Liver (tissue), 9 donors: ENCODE data around the gene DENND4A. TPM values are rescaled to one million over a fixed set of nuclear protein-coding genes. Genes with fewer than 3 reads are reported as not detected.

Source experiments
- DNase-seq: peaks from one replicate; pipeline ENCODE4 v3.0.0-alpha.2; 2017; ENCODE audit warnings: low spot score
- H3K27ac ChIP-seq, 2 donors: one replicate each; pipeline ENCODE4 v1.7.0; 2013; ENCODE audit warnings: inconsistent platforms in 2 of 2, low read length in 2 of 2, control low read depth in 1 of 2, low read depth in 1 of 2, mild to moderate bottlenecking in 1 of 2
- H3K27me3 ChIP-seq, 4 donors: one replicate each; pipeline versions ENCODE4 v1.6.1 to v1.7.0; 2013; ENCODE audit warnings: low read length in 3 of 4, inconsistent platforms in 1 of 4, mild to moderate bottlenecking in 1 of 4, moderate library complexity in 1 of 4; ENCODE audit not compliant: control insufficient read depth in 4 of 4, insufficient read depth in 4 of 4
- H3K36me3 ChIP-seq, 4 donors: one replicate each; pipeline versions ENCODE4 v1.6.1 to v1.7.0; 2013; ENCODE audit warnings: low read length in 3 of 4, mild to moderate bottlenecking in 3 of 4, low read depth in 1 of 4, moderate library complexity in 1 of 4; ENCODE audit not compliant: control insufficient read depth in 4 of 4, insufficient read depth in 3 of 4
- H3K4me1 ChIP-seq, 4 donors: one replicate each; pipeline versions ENCODE4 v1.6.1 to v1.7.0; 2013; ENCODE audit warnings: low read length in 3 of 4, mild to moderate bottlenecking in 3 of 4, moderate library complexity in 1 of 4; ENCODE audit not compliant: control insufficient read depth in 4 of 4, insufficient read depth in 4 of 4
- H3K4me3 ChIP-seq, 3 donors: one replicate each; pipeline versions ENCODE4 v1.6.1 to v1.7.0; 2013; ENCODE audit warnings: low read length in 3 of 3, control low read depth in 1 of 3, low read depth in 1 of 3, mild to moderate bottlenecking in 1 of 3
- H3K9ac ChIP-seq, 2 donors: one replicate each; pipeline ENCODE4 v1.7.0; 2013; ENCODE audit warnings: low read length in 2 of 2, mild to moderate bottlenecking in 2 of 2, moderate library complexity in 2 of 2, control low read depth in 1 of 2, low read depth in 1 of 2
- H3K9me3 ChIP-seq, 4 donors: one replicate each; pipeline versions ENCODE4 v1.6.1 to v1.7.0; 2013; ENCODE audit warnings: low read length in 3 of 4; ENCODE audit not compliant: control insufficient read depth in 4 of 4
- ATF3 ChIP-seq: IDR thresholded peaks from 2 replicates; pipeline ENCODE4 v1.6.1; 2016; ENCODE audit warnings: antibody characterized with exemption
- EGR1 ChIP-seq, 2 donors: IDR thresholded peaks; 2 replicates each; pipeline ENCODE4 v1.6.1; 2016 to 2018; ENCODE audit warnings: antibody characterized with exemption in 2 of 2, low read depth in 2 of 2
- FOXA1 ChIP-seq: IDR thresholded peaks from 2 replicates; pipeline ENCODE4 v1.6.1; 2016; ENCODE audit warnings: antibody characterized with exemption
- FOXA2 ChIP-seq: IDR thresholded peaks from 2 replicates; pipeline ENCODE4 v1.6.1; 2016; ENCODE audit warnings: antibody characterized with exemption
- HNF4A ChIP-seq, 2 donors: conservative IDR thresholded peaks; 2 replicates each; pipeline ENCODE4 v1.6.1; 2016; ENCODE audit warnings: antibody characterized with exemption in 2 of 2, mild to moderate bottlenecking in 2 of 2
- HNF4G ChIP-seq: IDR thresholded peaks from 2 replicates; pipeline ENCODE4 v1.6.1; 2016; ENCODE audit warnings: antibody characterized with exemption
- NR2F2 ChIP-seq: IDR thresholded peaks from 2 replicates; pipeline ENCODE4 v1.6.1; 2016; ENCODE audit warnings: antibody characterized with exemption
- RAD21 ChIP-seq, 2 donors: IDR thresholded peaks; 2 replicates each; pipeline ENCODE4 v1.6.1; 2016; ENCODE audit warnings: antibody characterized with exemption in 2 of 2, mild to moderate bottlenecking in 2 of 2
- RXRA ChIP-seq, 2 donors: IDR thresholded peaks; 2 replicates each; pipeline ENCODE4 v1.6.1; 2017 to 2018; ENCODE audit warnings: antibody characterized with exemption in 2 of 2, mild to moderate bottlenecking in 1 of 2
- SP1 ChIP-seq: IDR thresholded peaks from 2 replicates; pipeline ENCODE4 v1.6.1; 2018; ENCODE audit warnings: antibody characterized with exemption, mild to moderate bottlenecking
- ZBTB33 ChIP-seq: IDR thresholded peaks from 2 replicates; pipeline ENCODE4 v1.6.1; 2016; ENCODE audit warnings: antibody characterized with exemption
- WGBS: extraction: QIAGEN DNeasy Blood & Tissue Kit; methylation state at CpG from one replicate; pipeline ENCODE4 v1.1.7; 2013; 5-methylcytosine and 5-hydroxymethylcytosine counted together
- polyA plus RNA-seq, 2 donors: library from polyadenylated mRNA; stranded (reverse) in 1 of 2; unstranded in 1 of 2; fragments of 200-250 nt in 1 of 2; fragments of >200 nt in 1 of 2; fragmentation: Nextera tagmentation in 1 of 2; extraction: Ambion mirVana in 1 of 2; gene quantifications; one replicate each; pipeline versions ENCODE4 v1.2.1 to v1.2.3, GENCODE V29; 2013 to 2015
- total RNA-seq, 2 donors: library from RNA; depleted of rRNA; stranded (reverse); fragments of >200 nt; gene quantifications; one replicate each; pipeline ENCODE4 v1.2.3, GENCODE V29; 2014
- donor health status: healthy.
- donor health status: healthy.
- donor health status: healthy.
- donor health status: healthy.
- donor health status: healthy.

Gene DENND4A
- total and polyA plus RNA-seq, 4 donors: 5.2 to 75.5 (median 23.9) TPM

- DNase-seq: no peak
- no peak for TF ChIP-seq RAD21 (IDR thresholded peaks at IDR 0.05)
- TF ChIP-seq FOXA1: no peak
- TF ChIP-seq ZBTB33: no peak
- Histone ChIP-seq H3K4me3 (no peak overlapping the region), H3K27me3 (no peaks in the 10 kb centered on the region), H3K9ac (no peak overlapping the region), H3K9me3 (no peaks in the 10 kb centered on the region), H3K4me1 (peaks cover 11 to 19% (median 13%) of the 10 kb centered on the region in 4 donors), H3K36me3 (no peaks in the 10 kb centered on the region), H3K27ac (no peak overlapping the region)
- 77% methylated on average over 2 of the region's 2 CpGs for WGBS
These were observed 36.5 kb upstream of the DENND4A start for GRCh38 chr15:65828585-65828984.

- H3K27ac ChIP-seq: no peak overlapping the region
- DNase-seq: no peak
- TF ChIP-seq FOXA2 (no peak), HNF4G (no peak), NR2F2 (no peak), RXRA (IDR thresholded peaks at IDR 0.05) (no peak), EGR1 (IDR thresholded peaks at IDR 0.05; ENCODE audit: low read depth in 2 of 2) (no peak)
- no peaks in the 10 kb centered on the region for H3K9me3 ChIP-seq
- H3K36me3 ChIP-seq: no peaks in the 10 kb centered on the region
- H3K9ac ChIP-seq: no peak overlapping the region
- peaks cover 2 to 13% (median 6%) of the 10 kb centered on the region in 4 donors for H3K4me1 ChIP-seq
- 74% methylated on average over 3 of the region's 3 CpGs for WGBS
- H3K27me3 ChIP-seq: no peaks in the 10 kb centered on the region
- no peak overlapping the region for H3K4me3 ChIP-seq
These were observed 35.0 kb upstream of the DENND4A start for GRCh38 chr15:65827065-65827464.

- WGBS: 57% methylated on average over 5 of the region's 5 CpGs
- Histone ChIP-seq H3K4me1 (peaks cover 0 to 8% (median 3%) of the 10 kb centered on the region in 4 donors), H3K27ac (peak overlapping the region in 1 of 2 donors; percentile 5), H3K27me3 (no peaks in the 10 kb centered on the region), H3K9ac (no peak overlapping the region), H3K36me3 (no peaks in the 10 kb centered on the region), H3K4me3 (no peak overlapping the region), H3K9me3 (no peaks in the 10 kb centered on the region)
- no peak for TF ChIP-seq FOXA2
- no peak for TF ChIP-seq RXRA (IDR thresholded peaks at IDR 0.05)
- no peak for TF ChIP-seq FOXA1
- no peak for TF ChIP-seq SP1
- peak in 1 of 2 donors; percentile 29 for TF ChIP-seq RAD21 (IDR thresholded peaks at IDR 0.05)
- peak; percentile 5 to 6 for TF ChIP-seq HNF4A (conservative IDR thresholded peaks at IDR 0.05)
- TF ChIP-seq ATF3: no peak
- no peak for DNase-seq
These were observed 33.0 kb upstream of the DENND4A start for GRCh38 chr15:65824941-65825544.
